NCI-H526 treated with DMSO at 0.1 percent for 48 hours (cell line): ENCODE measurements around the gene TMEM131L.
"Not testable (repeated sequence)": the region's sequence is repeated elsewhere in the genome, so short reads cannot be mapped to it uniquely, and the experiment has no call there.

Experiments used
- DNase-seq: peaks from one replicate; lab custom pipeline; 2025; lab: John Stamatoyannopoulos, UW

The TMEM131L gene

GRCh38 chr4:153579410-153579809, 113.2 kb downstream of the TMEM131L start:
- no peak for DNase-seq

- no peak for DNase-seq
Measured at GRCh38 chr4:153579872-153580271, 113.7 kb downstream of the TMEM131L start.

- DNase-seq, result no peak
Measured at GRCh38 chr4:153582954-153583702, 117.0 kb downstream of the TMEM131L start.

- DNase-seq, result no peak
Measured at GRCh38 chr4:153585026-153585425, 118.9 kb downstream of the TMEM131L start.

- no peak for DNase-seq
Measured at GRCh38 chr4:153589703-153590595, 123.8 kb downstream of the TMEM131L start.

GRCh38 chr4:153591441-153591840, 125.3 kb downstream of the TMEM131L start:
- no peak for DNase-seq

GRCh38 chr4:153592064-153592463, 125.9 kb downstream of the TMEM131L start:
- DNase-seq, result no peak

GRCh38 chr4:153593161-153593560, 127.0 kb downstream of the TMEM131L start:
- no peak for DNase-seq

- DNase-seq, result no peak
Measured at GRCh38 chr4:153594210-153594609, 128.1 kb downstream of the TMEM131L start.

- DNase-seq, result no peak
Measured at GRCh38 chr4:153595894-153596601, 129.9 kb downstream of the TMEM131L start.

GRCh38 chr4:153602758-153603157, 136.6 kb downstream of the TMEM131L start:
- DNase-seq, result no peak

GRCh38 chr4:153603258-153603657, 137.1 kb downstream of the TMEM131L start:
- no peak for DNase-seq

GRCh38 chr4:153603835-153604234, 137.7 kb downstream of the TMEM131L start:
- DNase-seq, result no peak

- DNase-seq, result not testable (repeated sequence)
Measured at GRCh38 chr4:153609070-153609469, 142.9 kb downstream of the TMEM131L start.

- DNase-seq, result no peak
Measured at GRCh38 chr4:153610623-153611376, 144.6 kb downstream of the TMEM131L start.

- no peak for DNase-seq
Measured at GRCh38 chr4:153611679-153612078, 145.5 kb downstream of the TMEM131L start.

- DNase-seq, result no peak
Measured at GRCh38 chr4:153612878-153613277, 146.7 kb downstream of the TMEM131L start.

- no peak for DNase-seq
Measured at GRCh38 chr4:153616006-153616555, 149.9 kb downstream of the TMEM131L start.

- no peak for DNase-seq
Measured at GRCh38 chr4:153618833-153619232, 152.7 kb downstream of the TMEM131L start.

GRCh38 chr4:153619811-153620210, 153.7 kb downstream of the TMEM131L start:
- DNase-seq, result no peak

- no peak for DNase-seq
Measured at GRCh38 chr4:153620352-153620751, 154.2 kb downstream of the TMEM131L start.
